WTC11 (cell line): ENCODE results near the gene SHKBP1. TPM values are rescaled to one million over a fixed set of nuclear protein-coding genes. Genes with fewer than 3 reads are reported as not detected.

Experiments used
- ATAC-seq: fragments of 200-7000 bp; cut with Tn5 transposase; 2 replicates; pipeline ENCODE4 v1.10.0; 2021; ENCODE audit warnings: mild to moderate bottlenecking, moderate library complexity
- CTCF ChIA-PET: fragments of 300-600 bp; sonication (Branson Sonifier 250); formaldehyde crosslinking; loops from one replicate; lab custom pipeline; 2021; ENCODE audit warnings: antibody characterized with exemption; lab: Charles Lee
- POLR2A ChIA-PET: fragments of 350-600 bp; sonication (Branson Sonifier 250); formaldehyde crosslinking; loops from one replicate; lab custom pipeline; 2021; ENCODE audit warnings: antibody characterized with exemption; lab: Charles Lee
- DNase-seq: peaks from one replicate; pipeline ENCODE4 v3.0.0; 2021; ENCODE audit warnings: low spot score
- H3K27ac Mint-ChIP-seq: 2 replicates; pipeline ENCODE4 v1.8.0; 2021; ENCODE audit warnings: mixed read lengths
- H3K27me3 Mint-ChIP-seq: 2 replicates; pipeline ENCODE4 v1.8.0; 2021; ENCODE audit warnings: low read depth, mild to moderate bottlenecking, moderate library complexity, mixed read lengths
- H3K36me3 Mint-ChIP-seq: 2 replicates; pipeline ENCODE4 v1.8.0; 2021; ENCODE audit warnings: mixed read lengths
- H3K4me1 Mint-ChIP-seq: 2 replicates; pipeline ENCODE4 v1.8.0; 2022; ENCODE audit warnings: mixed read lengths
- H3K4me3 Mint-ChIP-seq: 2 replicates; pipeline ENCODE4 v1.8.0; 2021; ENCODE audit warnings: mild to moderate bottlenecking, moderate library complexity, mixed read lengths
- H3K9me3 Mint-ChIP-seq: 2 replicates; pipeline ENCODE4 v1.8.0; 2021; ENCODE audit warnings: mixed read lengths
- ARID4B ChIP-seq: sonication (generic); formaldehyde crosslinking; IDR thresholded peaks from 2 replicates; pipeline ENCODE4 v1.8.0; 2023; ENCODE audit warnings: missing genetic modification reagents, mild to moderate bottlenecking, borderline replicate concordance
- CDX4 ChIP-seq: fragments of 250-450 bp; sonication (Bioruptor Pico); IDR thresholded peaks from 2 replicates; pipeline ENCODE4 v1.9.0; 2021; ENCODE audit warnings: moderate library complexity, mild to moderate bottlenecking, inconsistent platforms, borderline replicate concordance
- E2F1 ChIP-seq: sonication (generic); formaldehyde crosslinking; IDR thresholded peaks from 2 replicates; pipeline ENCODE4 v1.8.0; 2022; ENCODE audit warnings: mild to moderate bottlenecking, missing genetic modification reagents
- E2F4 ChIP-seq: sonication (generic); formaldehyde crosslinking; IDR thresholded peaks from 2 replicates; pipeline ENCODE4 v1.8.1; 2022; ENCODE audit warnings: low read depth, mild to moderate bottlenecking, moderate library complexity, missing genetic modification reagents, borderline replicate concordance
- HMGA2 ChIP-seq: fragments of 250-450 bp; sonication (Bioruptor Pico); IDR thresholded peaks from 2 replicates; pipeline ENCODE4 v1.4.0; 2021; ENCODE audit warnings: mild to moderate bottlenecking, moderate library complexity
- IRF1 ChIP-seq: sonication (generic); formaldehyde crosslinking; IDR thresholded peaks from 2 replicates; pipeline ENCODE4 v1.8.0; 2023; ENCODE audit warnings: missing genetic modification reagents
- IRF2 ChIP-seq: sonication (generic); formaldehyde crosslinking; IDR thresholded peaks from 2 replicates; pipeline ENCODE4 v1.8.0; 2022; ENCODE audit warnings: low read depth, missing genetic modification reagents, borderline replicate concordance
- KAT7 ChIP-seq: sonication (generic); formaldehyde crosslinking; IDR thresholded peaks from 2 replicates; pipeline ENCODE4 v1.8.1; 2023; ENCODE audit warnings: missing genetic modification reagents, mild to moderate bottlenecking, borderline replicate concordance
- PRDM15 ChIP-seq: sonication (generic); formaldehyde crosslinking; IDR thresholded peaks from 2 replicates; pipeline ENCODE4 v1.8.0; 2022; ENCODE audit warnings: missing genetic modification reagents
- ZBTB21 ChIP-seq: sonication (generic); formaldehyde crosslinking; IDR thresholded peaks from 2 replicates; pipeline ENCODE4 v1.8.1; 2023; ENCODE audit warnings: mild to moderate bottlenecking, missing genetic modification reagents, borderline replicate concordance
- ZBTB43 ChIP-seq: sonication (generic); formaldehyde crosslinking; IDR thresholded peaks from 2 replicates; pipeline ENCODE4 v1.8.1; 2023; ENCODE audit warnings: mild to moderate bottlenecking, missing genetic modification reagents
- ZNF121 ChIP-seq: sonication (generic); formaldehyde crosslinking; IDR thresholded peaks from 2 replicates; pipeline ENCODE4 v1.8.0; 2023; ENCODE audit warnings: missing genetic modification reagents
- ZNF138 ChIP-seq: sonication (generic); formaldehyde crosslinking; conservative IDR thresholded peaks from 2 replicates; pipeline ENCODE4 v1.8.1; 2022; ENCODE audit warnings: mild to moderate bottlenecking, moderate library complexity, missing genetic modification reagents
- ZNF232 ChIP-seq: sonication (generic); formaldehyde crosslinking; IDR thresholded peaks from 2 replicates; pipeline ENCODE4 v1.8.0; 2022; ENCODE audit warnings: mild to moderate bottlenecking, missing genetic modification reagents
- total RNA-seq: library from RNA; stranded (reverse); gene quantifications from 3 replicates; pipeline ENCODE4 v1.2.3, GENCODE V29; 2021

The SHKBP1 gene
- total RNA-seq, 1 experiment from 2014 or later: 71.7 TPM

GRCh38 chr19:40614622-40615411 is 38.1 kb downstream of the SHKBP1 start:
- H3K4me1 Mint-ChIP-seq: peaks cover 20% of the 10 kb centered on the region
- H3K36me3 Mint-ChIP-seq: peaks cover 25% of the 10 kb centered on the region
- POLR2A ChIA-PET: interaction anchor here (3.0 kb wide), 1 partner anchor 11 kb away, joined by 39 read pairs; no protein-coding TSS in a partner anchor
- peak overlapping the region; percentile 90 for H3K4me3 Mint-ChIP-seq
- ATAC-seq (peak; percentile 59), DNase-seq (peak; percentile 94)
- TF ChIP-seq ZNF232 (CRISPR knock-in tag) (no peak), IRF2 (no peak), E2F1 (no peak), PRDM15 (peak; percentile 99), ARID4B (CRISPR knock-in tag) (0 out of 2 replicates have a peak, but pooled peaks have one; percentile 8), ZBTB43 (CRISPR knock-in tag) (no peak), ZNF121 (no peak), HMGA2 (no peak)
- CTCF ChIA-PET: interaction anchor here (0.7 to 4.0 kb wide), 13 partner anchors 9 to 449 kb away, joined by 3 to 94 read pairs (median 5); partner anchors contain the start of gene LTBP4
- H3K27ac Mint-ChIP-seq: peak overlapping the region; percentile 99
- peaks cover 37% of the 10 kb centered on the region for H3K27me3 Mint-ChIP-seq
- H3K9me3 Mint-ChIP-seq: no peaks in the 10 kb centered on the region

- Mint-ChIP-seq H3K36me3 (peaks cover 30% of the 10 kb centered on the region), H3K4me3 (no peak overlapping the region), H3K27me3 (peaks cover 23% of the 10 kb centered on the region), H3K27ac (no peak overlapping the region), H3K4me1 (peaks cover 10% of the 10 kb centered on the region; the same call in 1 of the 2 replicates), H3K9me3 (no peaks in the 10 kb centered on the region)
- ChIA-PET CTCF (interaction anchor here (3.9 to 4.0 kb wide), 2 partner anchors 13 to 18 kb away, joined by 51 to 94 read pairs; partner anchors contain the start of gene LTBP4), POLR2A (no interaction called here)
- TF ChIP-seq CDX4 (CRISPR knock-in tag) (no peak), E2F4 (CRISPR knock-in tag) (no peak), ZNF138 (CRISPR knock-in tag) (no peak), ZBTB21 (CRISPR knock-in tag) (no peak), KAT7 (CRISPR knock-in tag) (no peak), ZNF232 (CRISPR knock-in tag) (no peak), IRF1 (no peak)
- DNase-seq (no peak), ATAC-seq (no peak)
Observed at GRCh38 chr19:40616178-40616577, 39.5 kb downstream of the SHKBP1 start.
